IMR-90 (cell line): ENCODE results near the gene PCBP3. TPM values are rescaled to one million over a fixed set of nuclear protein-coding genes. Genes with fewer than 3 reads are reported as not detected.

Experiments
- ATAC-seq: fragments of 200-7000 bp; cut with Tn5 transposase; 2 replicates; pipeline ENCODE4 v1.9.1; 2020; ENCODE audit warnings: low read depth, mild to moderate bottlenecking, moderate library complexity
- BruUV-seq: library from RNA; stranded (reverse); fragments of 400-500 nt; replicated peaks from 2 replicates; lab custom pipeline; 2021; lab: Mats Ljungman, UMichigan
- CTCF ChIA-PET: fragments of 300-600 bp; formaldehyde crosslinking; extraction: SDS; loops from one replicate; lab custom pipeline; 2021; ENCODE audit warnings: antibody characterized with exemption; lab: Yijun Ruan, JAX
- POLR2A ChIA-PET: fragments of 300-600 bp; sonication (Branson Sonifier 250); formaldehyde crosslinking; loops from one replicate; lab custom pipeline; 2022; ENCODE audit warnings: antibody characterized with exemption; ENCODE audit not compliant: unreplicated experiment; lab: Charles Lee
- DNase-seq: peaks from one replicate; pipeline ENCODE4 v3.0.0; 2013
- H2AFZ ChIP-seq: replicated peaks from 2 replicates; pipeline ENCODE3; 2013; ENCODE audit warnings: low read length, mild to moderate bottlenecking; ENCODE audit not compliant: poor library complexity
- H2AK5ac ChIP-seq: 2 replicates; pipeline ENCODE4 v1.6.1; 2013; ENCODE audit warnings: low read depth, low read length, inconsistent platforms
- H2AK9ac ChIP-seq: replicated peaks from 2 replicates; pipeline ENCODE3; 2013; ENCODE audit warnings: mild to moderate bottlenecking, low read depth, low read length, moderate library complexity; ENCODE audit not compliant: poor library complexity
- H2BK120ac ChIP-seq: 2 replicates; pipeline ENCODE4 v1.6.1; 2013; ENCODE audit warnings: low read depth, low read length, inconsistent platforms
- H2BK15ac ChIP-seq: 3 replicates; pipeline ENCODE4 v1.6.1; 2013; ENCODE audit warnings: low read depth, low read length, inconsistent platforms
- H2BK20ac ChIP-seq: 2 replicates; pipeline ENCODE4 v1.6.1; 2013; ENCODE audit warnings: low read depth, mild to moderate bottlenecking, inconsistent platforms, low read length, moderate library complexity
- H2BK5ac ChIP-seq: 2 replicates; pipeline ENCODE4 v1.6.1; 2013; ENCODE audit warnings: mild to moderate bottlenecking, low read depth, low read length, inconsistent platforms; ENCODE audit not compliant: poor library complexity, severe bottlenecking
- H3K14ac ChIP-seq: replicated peaks from 2 replicates; pipeline ENCODE4 v1.6.1; 2013; ENCODE audit warnings: low read depth, low read length, inconsistent platforms
- H3K18ac ChIP-seq: 2 replicates; pipeline ENCODE4 v1.6.1; 2013; ENCODE audit warnings: low read depth, low read length, control low read depth
- H3K23ac ChIP-seq: 2 replicates; pipeline ENCODE4 v1.6.1; 2013; ENCODE audit warnings: low read depth, low read length, inconsistent platforms
- H3K27ac ChIP-seq: 2 replicates; pipeline ENCODE4 v1.5.1; 2013; ENCODE audit warnings: mild to moderate bottlenecking, control low read depth, low read length; ENCODE audit not compliant: insufficient read depth
- H3K27me3 ChIP-seq: 2 replicates; pipeline ENCODE4 v1.6.1; 2013; ENCODE audit warnings: low read length; ENCODE audit not compliant: control insufficient read depth, insufficient read depth
- H3K36me3 ChIP-seq: 2 replicates; pipeline ENCODE4 v1.6.1; 2013; ENCODE audit warnings: low read length, mixed read lengths; ENCODE audit not compliant: control insufficient read depth, insufficient read depth
- H3K4ac ChIP-seq: 2 replicates; pipeline ENCODE4 v1.6.1; 2013; ENCODE audit warnings: low read depth, low read length, inconsistent platforms
- H3K4me1 ChIP-seq: 2 replicates; pipeline ENCODE4 v1.6.1; 2013; ENCODE audit warnings: low read length, mixed read lengths; ENCODE audit not compliant: control insufficient read depth, insufficient read depth
- H3K4me2 ChIP-seq: 2 replicates; pipeline ENCODE4 v1.6.1; 2013; ENCODE audit warnings: low read depth, mild to moderate bottlenecking, control low read depth, low read length, moderate library complexity
- H3K4me3 ChIP-seq: 2 replicates; pipeline ENCODE4 v1.5.1; 2013; ENCODE audit warnings: low read depth, mild to moderate bottlenecking, control low read depth, low read length, moderate library complexity; ENCODE audit not compliant: insufficient read depth
- H3K56ac ChIP-seq: 2 replicates; pipeline ENCODE4 v1.6.1; 2013; ENCODE audit warnings: low read length, inconsistent platforms; ENCODE audit not compliant: insufficient read depth; ENCODE audit errors: extremely low read depth
- H3K79me1 ChIP-seq, 2 experiments: 2 replicates each; pipeline ENCODE4 v1.6.1; 2013; ENCODE audit warnings: low read length in 2 of 2, inconsistent platforms in 1 of 2, low read depth in 1 of 2
- H3K9ac ChIP-seq: 2 replicates; pipeline ENCODE4 v1.6.1; 2013; ENCODE audit warnings: low read depth, low read length, control low read depth
- H3K9me1 ChIP-seq: 2 replicates; pipeline ENCODE4 v1.6.1; 2013; ENCODE audit warnings: low read length, inconsistent platforms; ENCODE audit not compliant: insufficient read depth
- H3K9me3 ChIP-seq: 2 replicates; pipeline ENCODE4 v1.6.1; 2013; ENCODE audit warnings: low read length; ENCODE audit not compliant: control insufficient read depth, insufficient read depth
- H4K20me1 ChIP-seq: 2 replicates; pipeline ENCODE4 v1.6.1; 2013; ENCODE audit warnings: low read length, inconsistent platforms; ENCODE audit not compliant: insufficient read depth
- H4K5ac ChIP-seq: 2 replicates; pipeline ENCODE4 v1.6.1; 2013; ENCODE audit warnings: mild to moderate bottlenecking, low read depth, low read length, control low read depth
- H4K8ac ChIP-seq, 2 experiments: 2 replicates each; pipeline ENCODE4 v1.6.1; 2013; ENCODE audit warnings: low read depth in 2 of 2, low read length in 2 of 2, control low read depth in 1 of 2, inconsistent platforms in 1 of 2
- H4K91ac ChIP-seq: 2 replicates; pipeline ENCODE4 v1.6.1; 2013; ENCODE audit warnings: low read depth, low read length, inconsistent platforms; ENCODE audit not compliant: insufficient read depth
- BHLHE40 ChIP-seq: fragments of 150-350 bp; IDR thresholded peaks from 2 replicates; pipeline ENCODE4 v1.6.1; 2016; ENCODE audit warnings: mild to moderate bottlenecking, low read depth, low read length
- CEBPB ChIP-seq: IDR thresholded peaks from 2 replicates; pipeline ENCODE4 v1.6.1; 2012; ENCODE audit warnings: low read depth, low read length, improper control_type of control experiment
- ELK1 ChIP-seq: fragments of 150-350 bp; IDR thresholded peaks from 2 replicates; pipeline ENCODE4 v1.6.1; 2016; ENCODE audit warnings: low read depth, mild to moderate bottlenecking, low read length, moderate library complexity, borderline replicate concordance
- FOS ChIP-seq: fragments of 150-350 bp; IDR thresholded peaks from 2 replicates; pipeline ENCODE4 v1.6.1; 2016; ENCODE audit warnings: low read depth, low read length
- MAZ ChIP-seq: IDR thresholded peaks from 2 replicates; pipeline ENCODE4 v1.6.1; 2012; ENCODE audit warnings: low read depth, mild to moderate bottlenecking, low read length, improper control_type of control experiment, moderate library complexity, borderline replicate concordance
- MXI1 ChIP-seq: IDR thresholded peaks from 2 replicates; pipeline ENCODE4 v1.6.1; 2012; ENCODE audit warnings: low read depth, mild to moderate bottlenecking, low read length, moderate library complexity, borderline replicate concordance
- NFE2L2 ChIP-seq: fragments of 150-350 bp; IDR thresholded peaks from 2 replicates; pipeline ENCODE4 v1.6.1; 2016; ENCODE audit warnings: low read depth, mild to moderate bottlenecking, low read length
- POLR2A ChIP-seq: IDR thresholded peaks from 2 replicates; pipeline ENCODE4 v1.6.1; 2012; ENCODE audit warnings: mild to moderate bottlenecking, low read depth, low read length
- RCOR1 ChIP-seq: IDR thresholded peaks from 2 replicates; pipeline ENCODE4 v1.6.1; 2012; ENCODE audit warnings: mild to moderate bottlenecking, low read length, improper control_type of control experiment; ENCODE audit not compliant: insufficient replicate concordance
- SMC3 ChIP-seq: fragments of 150-350 bp; IDR thresholded peaks from 2 replicates; pipeline ENCODE4 v1.6.1; 2016; ENCODE audit warnings: low read depth, mild to moderate bottlenecking, antibody characterized with exemption, low read length, moderate library complexity
- USF2 ChIP-seq: fragments of 150-350 bp; IDR thresholded peaks from 2 replicates; pipeline ENCODE4 v1.6.1; 2017; ENCODE audit warnings: mild to moderate bottlenecking, antibody characterized with exemption, low read length, low read depth
- WGBS, 2 experiments: methylation state at CpG; one replicate each; pipeline versions ENCODE4 v1.1.5 to v1.1.7; 2013; ENCODE audit warnings: missing lambda C conversion rate in 2 of 2; ENCODE audit not compliant: insufficient read length in 1 of 2; ENCODE audit errors: extremely low coverage in 2 of 2; 5-methylcytosine and 5-hydroxymethylcytosine counted together
- dilution Hi-C: fragments of 300-500 bp; cut with HindIII; formaldehyde crosslinking; loops from one replicate; pipeline ENCODE4 v1.14.3; 2018; ENCODE audit warnings: low sequenced_read_pairs; ENCODE audit not compliant: unreplicated experiment
- in situ Hi-C: fragments of 300-500 bp; cut with MboI; formaldehyde crosslinking; loops from 3 replicates; pipeline ENCODE4 v1.14.3; 2019; ENCODE audit warnings: low sequenced_read_pairs, inconsistent platforms, mixed read lengths
- intact Hi-C: fragments of 100-400 bp; cut with micrococcal nuclease; formaldehyde crosslinking; loops from 2 replicates; pipeline ENCODE4 v1.10.0; 2022
- polyA plus RNA-seq, 3 experiments: library from polyadenylated mRNA; depleted of rRNA; stranded (reverse); fragments of >200 nt; gene quantifications; 2 replicates each; pipeline ENCODE4 v1.2.3, GENCODE V29; 2012; ENCODE audit warnings: low replicate concordance in 1 of 3
- total RNA-seq: library from RNA; depleted of rRNA; stranded (reverse); fragments of >200 nt; gene quantifications from 2 replicates; pipeline ENCODE4 v1.2.3, GENCODE V29; 2012

Gene PCBP3
- total and polyA plus RNA-seq, 2 of the 4 experiments (the other 2 are of a cell fraction): 2.9 to 3.9 TPM

GRCh38 chr21:45630876-45631275 is 12.6 kb upstream of the PCBP3 start:
- Histone ChIP-seq H2BK120ac (no peak overlapping the region), H3K4ac (no peak overlapping the region), H3K79me1 (no peaks in the 10 kb centered on the region), H2AK9ac (no peak overlapping the region), H2AK5ac (no peak overlapping the region), H4K5ac (no peak overlapping the region), H2BK5ac (no peak overlapping the region), H3K18ac (no peak overlapping the region), H3K56ac (no peak overlapping the region), H3K27me3 (peaks cover 25% of the 10 kb centered on the region), H3K9me1 (peaks cover 7% of the 10 kb centered on the region; the same call in 1 of the 2 replicates), H3K4me2 (no peak overlapping the region), H3K27ac (no peak overlapping the region), H4K91ac (no peak overlapping the region), H4K8ac (no peak overlapping the region), H4K20me1 (no peaks in the 10 kb centered on the region), H3K9ac (no peak overlapping the region), H2BK20ac (no peak overlapping the region), H3K23ac (no peak overlapping the region), H3K4me1 (no peaks in the 10 kb centered on the region), H2AFZ (no peak overlapping the region), H3K9me3 (no peaks in the 10 kb centered on the region), H2BK15ac (no peak overlapping the region), H3K14ac (no peak overlapping the region), H3K4me3 (no peak overlapping the region), H3K36me3 (no peaks in the 10 kb centered on the region)
- in situ Hi-C loops: no loop called here
- dilution Hi-C loops: no loop called here
- intact Hi-C loops: no loop called here
- BruUV-seq: no TSS peak
- 93% methylated on average over 16 of the region's 22 CpGs; no CpG with 5 or more reads in 1 of the 2 experiments for whole genome bisulfite sequencing, 2 experiments
- ChIA-PET POLR2A (no interaction called here), CTCF (no interaction called here)
- TF ChIP-seq CEBPB: no peak
- TF ChIP-seq MAZ: no peak
- no peak for TF ChIP-seq SMC3
- TF ChIP-seq NFE2L2: no peak
- TF ChIP-seq USF2: no peak
- TF ChIP-seq FOS: no peak
- no peak for TF ChIP-seq RCOR1
- no peak for TF ChIP-seq MXI1
- no peak for TF ChIP-seq BHLHE40
- TF ChIP-seq POLR2A: no peak
- no peak for TF ChIP-seq ELK1
- ATAC-seq: no peak
- DNase-seq: no peak
